ENCODE measurements around the gene LCTL.

GRCh38 chr15:66588971-66589370, 23.2 kb upstream of the LCTL start:
- TF ChIP-seq CTCF (conservative IDR thresholded peaks at IDR 0.05; ENCODE audit: low read depth, low read length) (no peak), EZH2 (IDR thresholded peaks at IDR 0.05; ENCODE audit: borderline replicate concordance, low read depth, low read length, poor library complexity, severe bottlenecking) (no peak)

Data from A673 (cell line).